Spleen (tissue), 11 donors: ENCODE data around the gene PGA4. TPM values are rescaled to one million over a fixed set of nuclear protein-coding genes. Genes with fewer than 3 reads are reported as not detected.
"Not testable (repeated sequence)": the region's sequence is repeated elsewhere in the genome, so short reads cannot be mapped to it uniquely, and the experiment has no call there.

ENCODE experiments used
- DNase-seq: peaks from one replicate; pipeline ENCODE4 v3.0.0-alpha.2; 2020
- H3K27ac ChIP-seq, 8 donors: fragments of 200-600 bp; sonication (generic) in 7 of 8; 1 replicate in 4 of 8; 2 replicates in 4 of 8; pipeline versions ENCODE4 v1.5.0 to v1.8.0; 2016 to 2021; ENCODE audit warnings: inconsistent platforms in 4 of 8, mild to moderate bottlenecking in 4 of 8, moderate library complexity in 1 of 8
- H3K27me3 ChIP-seq, 7 donors: fragments of 200-600 bp; sonication (generic) in 6 of 7; replicated peaks in 1 of 7; 1 replicate in 4 of 7; 2 replicates in 3 of 7; pipeline versions ENCODE4 v1.5.0 to v1.8.0; 2016 to 2021; ENCODE audit warnings: inconsistent platforms in 3 of 7, mild to moderate bottlenecking in 1 of 7
- H3K36me3 ChIP-seq, 6 donors: fragments of 200-600 bp; sonication (generic) in 5 of 6; 1 replicate in 4 of 6; 2 replicates in 2 of 6; pipeline versions ENCODE4 v1.5.0 to v1.8.0; 2016 to 2021; ENCODE audit warnings: inconsistent platforms in 2 of 6
- H3K4me1 ChIP-seq, 6 donors: fragments of 200-600 bp; sonication (generic) in 5 of 6; 1 replicate in 3 of 6; 2 replicates in 3 of 6; pipeline versions ENCODE4 v1.5.0 to v1.8.0; 2016 to 2021; ENCODE audit warnings: inconsistent platforms in 3 of 6
- H3K4me3 ChIP-seq, 8 donors: fragments of 200-600 bp; sonication (generic) in 7 of 8; 1 replicate in 4 of 8; 2 replicates in 4 of 8; pipeline versions ENCODE4 v1.5.0 to v1.8.0; 2016 to 2021; ENCODE audit warnings: inconsistent platforms in 4 of 8, mild to moderate bottlenecking in 4 of 8, moderate library complexity in 2 of 8
- H3K9me3 ChIP-seq, 8 donors: fragments of 200-600 bp; sonication (generic) in 7 of 8; 1 replicate in 4 of 8; 2 replicates in 4 of 8; pipeline versions ENCODE4 v1.5.0 to v1.8.0; 2016 to 2021; ENCODE audit warnings: inconsistent platforms in 4 of 8
- WGBS, 5 donors: extraction: QIAGEN DNeasy Blood & Tissue Kit in 3 of 5; methylation state at CpG; one replicate each; pipeline versions ENCODE4 v1.1.5 to v1.1.7; 2013 to 2018; 5-methylcytosine and 5-hydroxymethylcytosine counted together
- intact Hi-C: fragments of 100-400 bp; cut with DNase I; formaldehyde crosslinking; loops from one replicate; pipeline ENCODE4 v1.15.0; 2023; ENCODE audit warnings: low total_unique reads
- polyA plus RNA-seq, 3 donors: library from polyadenylated mRNA; stranded (reverse); fragments of 200-250 nt; gene quantifications; one replicate each; pipeline ENCODE4 v1.2.1, GENCODE V29; 2013
- total RNA-seq, 7 donors: library from RNA; depleted of rRNA in 3 of 7; stranded (reverse); fragments of >200 nt in 3 of 7; fragmentation: NEBNext Ultra II Directional in 4 of 7; extraction: Animal tissue kit (Norgen Biotek cat#: 25700) in 4 of 7; gene quantifications; one replicate each; pipeline versions ENCODE4 v1.1.0 to v1.2.1, GENCODE V29; 2016 to 2021
- donor health status: healthy with polysubstance abuse.
- donor health status: DM: no; HTN: no; CAD: no; lungs with moderate emphysema.
- donor health status: DM: no; HTN: no; CAD: no.
- donor health status: Bipolar disorder and iron deficiency.
- donor health status: healthy.
- donor health status: DM: no; HTN: no; CAD: no.
- donor health status: DM: yes; HTN: yes; CAD: no.

Gene PGA4
- total and polyA plus RNA-seq, 10 donors, result 0.36 to 12.2 (median 1.6) TPM; not detected in 1

- H3K9me3 ChIP-seq, intact Hi-C loops, H3K27ac ChIP-seq, H3K27me3 ChIP-seq, H3K4me3 ChIP-seq, H3K4me1 ChIP-seq, H3K36me3 ChIP-seq, DNase-seq: not testable (repeated sequence)
- WGBS, 5 donors, result no CpG with 5 or more reads among the region's 6 CpGs
Measured at GRCh38 chr11:61210629-61211028, 11.5 kb upstream of the PGA4 start.

GRCh38 chr11:61211327-61211952 is 10.7 kb upstream of the PGA4 start:
- H3K27ac ChIP-seq, DNase-seq, H3K4me1 ChIP-seq, H3K36me3 ChIP-seq, intact Hi-C loops, H3K27me3 ChIP-seq, H3K4me3 ChIP-seq, H3K9me3 ChIP-seq: not testable (repeated sequence)
- WGBS, 5 donors, result 80 to 85% (median 83%) methylated on average over 5 to 7 of the region's 10 CpGs

- WGBS, 5 donors, result no CpG with 5 or more reads among the region's 15 CpGs
- intact Hi-C loops, result not testable (repeated sequence)
Measured at GRCh38 chr11:61212202-61212601, 9.9 kb upstream of the PGA4 start.

GRCh38 chr11:61213711-61214324 is 8.3 kb upstream of the PGA4 start:
- not testable (repeated sequence) for H3K4me1 ChIP-seq, DNase-seq

More at GRCh38 chr11:61212202-61212601, 9.9 kb upstream of the PGA4 start:
- not testable (repeated sequence) for H3K4me3 ChIP-seq, H3K9me3 ChIP-seq, H3K36me3 ChIP-seq, H3K4me1 ChIP-seq, DNase-seq, H3K27ac ChIP-seq, H3K27me3 ChIP-seq

GRCh38 chr11:61218306-61218705 is 3.8 kb upstream of the PGA4 start:
- WGBS, 5 donors, result no CpG with 5 or more reads among the region's 4 CpGs
- DNase-seq, H3K9me3 ChIP-seq, H3K4me3 ChIP-seq, H3K4me1 ChIP-seq, intact Hi-C loops, H3K36me3 ChIP-seq, H3K27ac ChIP-seq, H3K27me3 ChIP-seq: not testable (repeated sequence)

More at GRCh38 chr11:61213711-61214324, 8.3 kb upstream of the PGA4 start:
- H3K9me3 ChIP-seq, H3K36me3 ChIP-seq, H3K27ac ChIP-seq, intact Hi-C loops, H3K27me3 ChIP-seq, H3K4me3 ChIP-seq: not testable (repeated sequence)
- no CpG with 5 or more reads among the region's 3 CpGs for WGBS, 5 donors

- H3K4me3 ChIP-seq, H3K9me3 ChIP-seq, H3K27ac ChIP-seq, H3K27me3 ChIP-seq, intact Hi-C loops, H3K4me1 ChIP-seq, DNase-seq, H3K36me3 ChIP-seq: not testable (repeated sequence)
- 84 to 100% (median 89%) methylated on average over 3 to 5 of the region's 5 CpGs for WGBS, 5 donors
Measured at GRCh38 chr11:61219016-61219415, 3.1 kb upstream of the PGA4 start.

GRCh38 chr11:61222692-61223091 is 545 bp downstream of the PGA4 start:
- intact Hi-C loops, H3K4me1 ChIP-seq, H3K27me3 ChIP-seq, H3K27ac ChIP-seq, H3K9me3 ChIP-seq, DNase-seq, H3K4me3 ChIP-seq, H3K36me3 ChIP-seq: not testable (repeated sequence)
- no CpG with 5 or more reads among the region's 5 CpGs for WGBS, 5 donors

GRCh38 chr11:61226457-61227137 is 4.5 kb downstream of the PGA4 start:
- H3K9me3 ChIP-seq, H3K36me3 ChIP-seq, H3K27ac ChIP-seq, H3K4me3 ChIP-seq, H3K4me1 ChIP-seq, intact Hi-C loops, DNase-seq, H3K27me3 ChIP-seq: not testable (repeated sequence)
- WGBS, 5 donors, result no CpG with 5 or more reads among the region's 10 CpGs

GRCh38 chr11:61229458-61229857 is 7.3 kb downstream of the PGA4 start:
- DNase-seq, H3K27ac ChIP-seq, H3K27me3 ChIP-seq, intact Hi-C loops, H3K4me1 ChIP-seq, H3K9me3 ChIP-seq, H3K36me3 ChIP-seq, H3K4me3 ChIP-seq: not testable (repeated sequence)
- no CpG with 5 or more reads among the region's 6 CpGs for WGBS, 5 donors

- intact Hi-C loops, H3K27ac ChIP-seq, H3K27me3 ChIP-seq, DNase-seq, H3K36me3 ChIP-seq, H3K9me3 ChIP-seq, H3K4me3 ChIP-seq, H3K4me1 ChIP-seq: not testable (repeated sequence)
- no CpG with 5 or more reads among the region's 15 CpGs for WGBS, 5 donors
Measured at GRCh38 chr11:61231033-61231432, 8.9 kb downstream of the PGA4 start.

GRCh38 chr11:61231585-61231984 is 9.4 kb downstream of the PGA4 start:
- H3K36me3 ChIP-seq, H3K4me3 ChIP-seq, H3K27ac ChIP-seq, H3K4me1 ChIP-seq, DNase-seq, intact Hi-C loops, H3K9me3 ChIP-seq, H3K27me3 ChIP-seq: not testable (repeated sequence)
- WGBS, 5 donors, result no CpG with 5 or more reads among the region's 5 CpGs
